Immature natural killer cell (primary cell): Measurements from ENCODE around the gene TRAPPC6A. TPM values are rescaled to one million over a fixed set of nuclear protein-coding genes. Genes with fewer than 3 reads are reported as not detected.
"Not testable (repeated sequence)": the region's sequence is repeated elsewhere in the genome, so short reads cannot be mapped to it uniquely, and the experiment has no call there.

Experiments
- DNase-seq, 3 donors: peaks; one replicate each; pipeline ENCODE4 v3.0.0; 2022; ENCODE audit warnings: mixed read lengths in 1 of 3
- H3K27ac Mint-ChIP-seq, 6 donors: one replicate each; pipeline ENCODE4 v1.8.0; 2020; ENCODE audit warnings: mixed read lengths in 6 of 6, mild to moderate bottlenecking in 5 of 6, inconsistent platforms in 4 of 6, moderate library complexity in 3 of 6
- H3K27me3 Mint-ChIP-seq, 3 donors: one replicate each; pipeline ENCODE4 v1.8.0; 2020 to 2021; ENCODE audit warnings: low read depth in 3 of 3, mild to moderate bottlenecking in 3 of 3, mixed read lengths in 3 of 3, moderate library complexity in 3 of 3, inconsistent platforms in 1 of 3
- H3K36me3 Mint-ChIP-seq, 3 donors: one replicate each; pipeline ENCODE4 v1.8.0; 2020; ENCODE audit warnings: mixed read lengths in 3 of 3, inconsistent platforms in 2 of 3, mild to moderate bottlenecking in 2 of 3
- H3K4me1 Mint-ChIP-seq, 2 donors: one replicate each; pipeline ENCODE4 v1.8.0; 2020; ENCODE audit warnings: inconsistent platforms in 2 of 2, mild to moderate bottlenecking in 2 of 2, mixed read lengths in 2 of 2, moderate library complexity in 1 of 2
- H3K4me3 Mint-ChIP-seq, 5 donors: one replicate each; pipeline ENCODE4 v1.8.0; 2020; ENCODE audit warnings: mild to moderate bottlenecking in 5 of 5, mixed read lengths in 5 of 5, inconsistent platforms in 3 of 5, moderate library complexity in 3 of 5
- H3K9me3 Mint-ChIP-seq, 6 donors: one replicate each; pipeline ENCODE4 v1.8.0; 2020; ENCODE audit warnings: mild to moderate bottlenecking in 6 of 6, mixed read lengths in 6 of 6, inconsistent platforms in 4 of 6, moderate library complexity in 3 of 6
- polyA plus RNA-seq, 3 donors: library from polyadenylated mRNA; unstranded; fragments of 300-500 nt; fragmentation: Illumina TruSeq; gene quantifications; one replicate each; pipeline ENCODE4 v1.2.3, GENCODE V29; 2021

The TRAPPC6A gene
- polyA plus RNA-seq, 3 donors from 2014 or later, result 132 to 193 (median 166) TPM

- Mint-ChIP-seq H3K36me3 (no peaks in the 10 kb centered on the region), H3K4me1 (peaks cover 18 to 19% of the 10 kb centered on the region in 2 donors), H3K9me3 (no peaks in the 10 kb centered on the region), H3K4me3 (no peak overlapping the region), H3K27me3 (peaks cover 0 to 2% (median 0%) of the 10 kb centered on the region in 3 donors), H3K27ac (peak overlapping the region in 1 of 6 donors; percentile 22)
- no peak for DNase-seq
Observed at GRCh38 chr19:45130888-45131615, 47.0 kb downstream of the TRAPPC6A start.

DNA sequence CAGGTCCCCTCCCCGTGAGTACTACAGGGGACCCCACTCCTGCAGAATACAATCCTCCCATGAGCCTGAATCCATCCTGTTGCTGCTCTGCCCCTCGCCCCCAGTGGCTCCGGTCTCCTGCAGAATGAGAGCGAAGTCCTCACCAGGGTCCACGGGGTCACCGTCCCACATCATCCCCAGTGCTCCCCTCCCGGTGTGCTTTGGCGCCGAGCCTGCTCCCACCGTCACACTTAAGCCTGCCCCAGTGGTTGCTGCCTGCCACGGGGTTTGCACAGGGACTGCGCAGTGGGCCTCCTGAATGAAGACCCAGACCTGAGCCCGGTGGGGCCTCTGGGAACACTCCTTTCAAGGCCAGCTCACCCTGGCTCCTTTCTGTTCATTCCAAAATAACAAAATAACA lies 47.8 kb downstream of the TRAPPC6A start:
- Mint-ChIP-seq H3K4me3 (no peak overlapping the region), H3K9me3 (no peaks in the 10 kb centered on the region)

DNA sequence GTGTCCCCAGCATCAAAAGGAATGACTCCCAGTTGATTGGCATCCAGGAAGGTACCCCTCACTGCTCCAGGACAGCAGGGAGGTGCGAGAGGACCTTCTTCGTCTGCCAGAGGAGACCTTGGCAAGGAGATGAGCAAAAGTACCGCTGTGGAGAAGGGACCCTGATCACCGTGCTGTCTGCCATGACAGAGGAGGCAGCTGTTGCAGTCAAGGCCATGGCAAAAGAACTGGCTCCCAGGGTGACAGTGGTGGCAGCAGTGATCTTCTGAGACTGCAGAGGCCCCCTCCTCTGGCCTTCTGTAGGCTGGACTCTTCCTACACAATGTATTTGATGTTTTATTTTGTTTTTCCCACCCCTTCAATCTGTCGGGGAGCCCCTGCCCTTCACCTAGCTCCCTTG lies 49.2 kb downstream of the TRAPPC6A start:
- Mint-ChIP-seq H3K9me3 (no peaks in the 10 kb centered on the region), H3K4me1 (peaks cover 15 to 22% of the 10 kb centered on the region in 2 donors), H3K4me3 (no peak overlapping the region), H3K36me3 (no peaks in the 10 kb centered on the region), H3K27me3 (peaks cover 0 to 2% (median 0%) of the 10 kb centered on the region in 3 donors), H3K27ac (no peak overlapping the region)
- no peak for DNase-seq

More for the DNA sequence above, 47.8 kb downstream of the TRAPPC6A start:
- DNase-seq, result no peak
- Mint-ChIP-seq H3K27ac (no peak overlapping the region), H3K27me3 (peaks cover 0 to 2% (median 0%) of the 10 kb centered on the region in 3 donors), H3K4me1 (peaks cover 22 to 23% of the 10 kb centered on the region in 2 donors), H3K36me3 (no peaks in the 10 kb centered on the region)

GRCh38 chr19:45128146-45128545 lies 49.9 kb downstream of the TRAPPC6A start:
- Mint-ChIP-seq H3K27me3 (peaks cover 0 to 2% (median 0%) of the 10 kb centered on the region in 3 donors), H3K36me3 (no peaks in the 10 kb centered on the region), H3K27ac (peak overlapping the region in 1 of 6 donors; percentile 53), H3K9me3 (no peaks in the 10 kb centered on the region), H3K4me1 (peaks cover 12 to 19% of the 10 kb centered on the region in 2 donors), H3K4me3 (no peak overlapping the region)
- no peak for DNase-seq

GRCh38 chr19:45126654-45127053 lies 51.4 kb downstream of the TRAPPC6A start:
- H3K9me3 Mint-ChIP-seq, result no peaks in the 10 kb centered on the region
- DNase-seq, result no peak
- no peak overlapping the region for H3K4me3 Mint-ChIP-seq
- no peaks in the 10 kb centered on the region for H3K36me3 Mint-ChIP-seq
- peak overlapping the region in 1 of 6 donors; percentile 80 for H3K27ac Mint-ChIP-seq
- H3K4me1 Mint-ChIP-seq, result peaks cover 23 to 30% of the 10 kb centered on the region in 2 donors
- H3K27me3 Mint-ChIP-seq, result peaks cover 0 to 2% (median 0%) of the 10 kb centered on the region in 3 donors

DNA sequence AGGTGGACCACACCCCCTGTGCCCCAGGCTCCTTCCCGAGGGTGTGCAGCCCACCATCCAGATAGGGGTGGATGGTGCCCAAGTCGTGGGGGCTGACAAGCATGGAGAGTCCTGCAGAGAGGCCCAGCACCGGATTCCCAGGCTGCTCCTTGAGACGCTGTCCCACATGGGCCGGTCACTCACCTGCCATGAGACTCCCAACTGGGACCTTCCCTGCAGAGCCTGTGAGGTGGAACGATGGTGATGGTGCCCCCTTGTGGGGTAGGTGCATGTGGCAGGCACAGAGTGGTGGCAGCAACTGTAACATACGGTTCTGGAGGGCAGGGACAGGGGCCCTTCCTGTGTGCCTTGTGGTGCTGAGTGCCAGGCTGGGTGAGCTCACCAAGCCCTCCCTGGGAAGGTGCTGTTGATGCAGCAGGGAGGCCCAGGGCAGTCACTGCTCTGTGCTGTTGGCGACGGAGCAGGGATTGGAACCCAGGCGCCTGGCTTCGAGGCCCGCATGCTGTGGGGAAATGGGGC lies 52.0 kb downstream of the TRAPPC6A start:
- Mint-ChIP-seq H3K36me3 (no peaks in the 10 kb centered on the region), H3K27me3 (peaks cover 0 to 2% (median 0%) of the 10 kb centered on the region in 3 donors), H3K27ac (no peak overlapping the region), H3K4me1 (peaks cover 29 to 36% of the 10 kb centered on the region in 2 donors), H3K9me3 (no peaks in the 10 kb centered on the region), H3K4me3 (no peak overlapping the region)
- peak; percentile 48 to 61 (median 57) for DNase-seq

- H3K4me3 Mint-ChIP-seq, result no peak overlapping the region
- peaks cover 0 to 2% (median 0%) of the 10 kb centered on the region in 3 donors for H3K27me3 Mint-ChIP-seq
- no peaks in the 10 kb centered on the region for H3K36me3 Mint-ChIP-seq
- H3K9me3 Mint-ChIP-seq, result no peaks in the 10 kb centered on the region
- no peak for DNase-seq
- peaks cover 36 to 40% of the 10 kb centered on the region in 2 donors for H3K4me1 Mint-ChIP-seq
- no peak overlapping the region for H3K27ac Mint-ChIP-seq
Observed at GRCh38 chr19:45125360-45125759, 52.7 kb downstream of the TRAPPC6A start.

DNA sequence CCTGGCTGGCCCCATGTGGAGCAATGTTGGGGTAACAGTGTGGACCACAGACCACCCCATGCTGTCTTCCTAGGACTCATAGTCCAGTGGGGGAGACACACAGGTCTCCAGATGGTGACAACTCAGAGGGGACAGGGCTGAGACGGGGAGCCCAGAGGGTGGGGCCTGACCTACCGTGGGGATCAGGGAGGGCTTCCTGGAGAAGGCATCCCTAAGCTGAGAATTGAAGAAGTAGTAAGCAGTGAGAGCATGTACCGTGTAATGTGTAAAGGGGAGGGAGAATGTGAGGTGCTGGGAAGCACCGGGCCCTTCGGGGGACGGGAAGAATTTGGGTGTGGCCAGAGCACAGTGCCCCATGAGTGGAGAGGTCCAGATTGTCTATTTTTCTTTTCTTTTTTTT lies 54.0 kb downstream of the TRAPPC6A start:
- Mint-ChIP-seq H3K9me3 (no peaks in the 10 kb centered on the region), H3K27ac (peak overlapping the region in 1 of 6 donors; percentile 40), H3K4me1 (peaks cover 46 to 50% of the 10 kb centered on the region in 2 donors), H3K27me3 (peaks cover 0 to 2% (median 0%) of the 10 kb centered on the region in 3 donors), H3K36me3 (no peaks in the 10 kb centered on the region), H3K4me3 (no peak overlapping the region)
- DNase-seq, result no peak

DNA sequence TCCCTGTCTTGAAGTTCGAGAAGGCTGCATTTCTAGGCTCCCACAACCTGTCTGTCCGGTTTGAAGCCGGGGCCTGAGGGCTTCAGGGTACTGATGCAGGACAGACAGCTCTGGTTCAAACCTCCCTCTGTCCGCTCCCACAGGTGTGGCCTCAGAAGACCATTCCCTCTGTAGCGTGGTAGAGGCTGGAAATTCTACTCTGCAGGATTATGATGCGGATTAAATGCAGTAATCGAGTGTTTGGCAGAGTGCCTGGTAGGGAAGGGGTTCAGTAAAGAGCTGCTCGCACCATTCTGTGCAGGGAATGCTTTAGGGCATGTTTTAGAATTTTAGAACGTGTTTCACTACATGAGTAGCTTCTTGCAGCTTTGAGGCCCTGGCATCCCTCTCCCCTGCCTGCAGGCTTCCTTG lies 54.6 kb downstream of the TRAPPC6A start:
- no peaks in the 10 kb centered on the region for H3K36me3 Mint-ChIP-seq
- H3K27ac Mint-ChIP-seq, result no peak overlapping the region
- H3K4me3 Mint-ChIP-seq, result no peak overlapping the region
- H3K9me3 Mint-ChIP-seq, result no peaks in the 10 kb centered on the region
- peaks cover 51 to 55% of the 10 kb centered on the region in 2 donors for H3K4me1 Mint-ChIP-seq
- no peaks in the 10 kb centered on the region for H3K27me3 Mint-ChIP-seq
- DNase-seq, result no peak

GRCh38 chr19:45122832-45123231 lies 55.2 kb downstream of the TRAPPC6A start:
- Mint-ChIP-seq H3K4me3 (no peak overlapping the region), H3K36me3 (no peaks in the 10 kb centered on the region), H3K9me3 (no peaks in the 10 kb centered on the region), H3K4me1 (peaks cover 57 to 62% of the 10 kb centered on the region in 2 donors), H3K27me3 (no peaks in the 10 kb centered on the region), H3K27ac (peak overlapping the region in 2 of 6 donors; percentile 28 to 89)
- DNase-seq, result no peak

- Mint-ChIP-seq H3K27me3 (peaks cover 0 to 1% (median 0%) of the 10 kb centered on the region in 3 donors), H3K9me3 (no peaks in the 10 kb centered on the region), H3K4me3 (peak overlapping the region in 2 of 5 donors; percentile 8 to 36), H3K36me3 (no peaks in the 10 kb centered on the region), H3K4me1 (peaks cover 67 to 71% of the 10 kb centered on the region in 2 donors), H3K27ac (peak overlapping the region in 4 of 6 donors; percentile 29 to 79 (median 34))
- no peak for DNase-seq
Observed at GRCh38 chr19:45121827-45122345, 56.2 kb downstream of the TRAPPC6A start.

DNA sequence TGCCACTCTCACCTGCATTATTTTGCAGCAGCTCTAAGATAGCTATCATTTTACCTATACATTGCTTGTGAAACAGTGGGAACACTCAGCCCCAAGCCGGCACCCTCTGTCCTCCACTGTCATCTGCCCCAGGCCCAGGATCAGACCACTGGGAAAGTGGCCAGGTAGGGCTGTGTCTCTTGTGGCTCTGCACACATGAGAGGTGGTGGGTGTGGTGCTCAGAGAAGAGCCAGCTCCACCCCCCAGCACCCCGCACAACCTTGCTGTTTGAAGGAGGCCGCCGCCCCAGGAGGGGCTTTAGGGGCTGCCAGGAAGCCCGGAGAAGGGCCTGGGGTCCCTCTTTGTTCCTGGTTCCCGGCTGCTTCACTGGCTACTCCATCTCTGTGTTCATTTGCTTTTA lies 58.5 kb downstream of the TRAPPC6A start:
- H3K36me3 Mint-ChIP-seq, result no peaks in the 10 kb centered on the region
- H3K27ac Mint-ChIP-seq, result peak overlapping the region in 3 of 6 donors; percentile 23 to 39 (median 24)
- H3K9me3 Mint-ChIP-seq, result no peaks in the 10 kb centered on the region
- H3K27me3 Mint-ChIP-seq, result peaks cover 0 to 2% (median 0%) of the 10 kb centered on the region in 3 donors
- H3K4me3 Mint-ChIP-seq, result peak overlapping the region in 3 of 5 donors; percentile 27 to 65 (median 29)
- peaks cover 72 to 76% of the 10 kb centered on the region in 2 donors for H3K4me1 Mint-ChIP-seq
- DNase-seq, result no peak

DNA sequence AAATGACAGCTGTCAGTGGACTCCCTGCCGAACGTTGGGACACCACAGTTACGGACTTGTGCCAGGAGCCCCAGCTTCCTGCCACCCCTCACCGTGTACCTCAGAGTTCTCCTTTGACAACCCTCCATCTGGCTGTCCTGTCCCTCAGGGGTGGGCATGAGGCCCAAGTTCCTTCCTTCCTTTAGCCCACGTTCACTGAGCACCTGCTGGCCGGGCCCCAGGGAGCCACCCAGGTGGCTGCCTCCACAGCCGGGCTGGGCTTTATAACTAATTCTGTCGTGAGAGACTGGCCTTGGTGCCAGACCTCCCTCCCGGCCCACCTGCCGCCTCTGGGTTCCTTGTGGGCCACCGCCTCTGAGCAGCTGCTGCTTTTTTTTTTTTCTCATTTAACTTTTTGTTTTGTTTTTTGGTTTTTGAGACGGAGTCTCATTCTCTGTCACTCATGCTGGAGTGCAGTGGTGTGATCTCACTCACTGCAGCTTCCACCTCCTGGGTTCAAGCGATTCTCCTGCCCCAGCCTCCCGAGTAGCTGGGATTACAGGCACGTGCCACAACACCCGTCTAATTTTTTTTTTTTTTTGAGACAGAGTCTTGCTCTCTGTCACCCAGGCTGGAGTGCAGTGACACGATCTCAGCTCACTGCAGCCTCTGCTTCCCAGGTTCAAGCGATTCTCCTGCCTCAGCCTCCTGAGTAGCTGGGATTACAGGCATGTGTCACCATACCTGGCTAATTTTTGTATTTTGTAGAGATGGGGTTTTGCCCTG lies 59.3 kb downstream of the TRAPPC6A start:
- Mint-ChIP-seq H3K4me3 (peak overlapping the region; percentile 49 to 71 (median 65)), H3K4me1 (peaks cover 72 to 74% of the 10 kb centered on the region in 2 donors), H3K27ac (peak overlapping the region; percentile 23 to 82 (median 75))
- H3K36me3 Mint-ChIP-seq, DNase-seq, H3K9me3 Mint-ChIP-seq, H3K27me3 Mint-ChIP-seq: not testable (repeated sequence)
